ENCODE data around the gene OR8H2.
"Not testable (repeated sequence)": the region's sequence is repeated elsewhere in the genome, so short reads cannot be mapped to it uniquely, and the experiment has no call there.

Gene OR8H2

GRCh38 chr11:56103210-56103737 lies at the start of gene OR8H2:
TSS of gene OR8H2 (plus strand) at chr11:56103687. CDS start at chr11:56105043, 1,356 bp downstream.
- H3K27me3 Mint-ChIP-seq, result no peaks in the 10 kb centered on the region
- no peak within 1 kb of the TSS for H3K4me3 Mint-ChIP-seq
- H3K9me3 Mint-ChIP-seq (ENCODE audit: low read depth), result peaks cover 4% of the 10 kb centered on the region
- no peak within 1 kb of the TSS for H3K27ac Mint-ChIP-seq
- H3K36me3 Mint-ChIP-seq, result no peaks in the 10 kb centered on the region
- no peaks in the 10 kb centered on the region for H3K4me1 Mint-ChIP-seq (ENCODE audit: low read depth)

GRCh38 chr11:56056366-56056765 lies 47.1 kb upstream of the OR8H2 start:
- H3K36me3 Mint-ChIP-seq; H3K27ac Mint-ChIP-seq; H3K4me3 Mint-ChIP-seq; H3K4me1 Mint-ChIP-seq (ENCODE audit: low read depth); H3K27me3 Mint-ChIP-seq: not testable (repeated sequence)
- peaks cover 12% of the 10 kb centered on the region for H3K9me3 Mint-ChIP-seq (ENCODE audit: low read depth)

GRCh38 chr11:56057661-56058237 lies 45.7 kb upstream of the OR8H2 start:
- not testable (repeated sequence) for H3K4me1 Mint-ChIP-seq (ENCODE audit: low read depth); H3K4me3 Mint-ChIP-seq; H3K36me3 Mint-ChIP-seq; H3K27ac Mint-ChIP-seq; H3K27me3 Mint-ChIP-seq; H3K9me3 Mint-ChIP-seq (ENCODE audit: low read depth)

GRCh38 chr11:56058260-56058780 lies 45.2 kb upstream of the OR8H2 start:
- H3K36me3 Mint-ChIP-seq; H3K4me3 Mint-ChIP-seq; H3K27me3 Mint-ChIP-seq; H3K27ac Mint-ChIP-seq; H3K9me3 Mint-ChIP-seq (ENCODE audit: low read depth); H3K4me1 Mint-ChIP-seq (ENCODE audit: low read depth): not testable (repeated sequence)

- Mint-ChIP-seq H3K27ac (no peak overlapping the region), H3K9me3 (ENCODE audit: low read depth) (peaks cover 3% of the 10 kb centered on the region), H3K36me3 (no peaks in the 10 kb centered on the region), H3K27me3 (no peaks in the 10 kb centered on the region), H3K4me1 (ENCODE audit: low read depth) (no peaks in the 10 kb centered on the region), H3K4me3 (no peak overlapping the region)
These were observed 36.5 kb upstream of the OR8H2 start for GRCh38 chr11:56066980-56067379.

- no peaks in the 10 kb centered on the region for H3K27me3 Mint-ChIP-seq
- no peak overlapping the region for H3K4me3 Mint-ChIP-seq
- peaks cover 8% of the 10 kb centered on the region for H3K9me3 Mint-ChIP-seq (ENCODE audit: low read depth)
- H3K4me1 Mint-ChIP-seq (ENCODE audit: low read depth), result no peaks in the 10 kb centered on the region
- no peak overlapping the region for H3K27ac Mint-ChIP-seq
- no peaks in the 10 kb centered on the region for H3K36me3 Mint-ChIP-seq
These were observed 13.8 kb upstream of the OR8H2 start for GRCh38 chr11:56089697-56090096.

GRCh38 chr11:56093008-56093407 lies 10.5 kb upstream of the OR8H2 start, which contains the start of gene OR8I2:
TSS of gene OR8I2 (plus strand) at chr11:56093308. CDS start at chr11:56093308, 0 bp downstream.
- peaks cover 8% of the 10 kb centered on the region for H3K9me3 Mint-ChIP-seq (ENCODE audit: low read depth)
- H3K27ac Mint-ChIP-seq, result no peak within 1 kb of the TSS
- no peaks in the 10 kb centered on the region for H3K27me3 Mint-ChIP-seq
- H3K4me3 Mint-ChIP-seq, result no peak within 1 kb of the TSS
- no peaks in the 10 kb centered on the region for H3K36me3 Mint-ChIP-seq
- H3K4me1 Mint-ChIP-seq (ENCODE audit: low read depth), result no peaks in the 10 kb centered on the region

- Mint-ChIP-seq H3K36me3 (no peaks in the 10 kb centered on the region), H3K4me3 (no peak within 1 kb of the TSS), H3K27ac (no peak within 1 kb of the TSS), H3K27me3 (no peaks in the 10 kb centered on the region), H3K4me1 (ENCODE audit: low read depth) (no peaks in the 10 kb centered on the region), H3K9me3 (ENCODE audit: low read depth) (peaks cover 5% of the 10 kb centered on the region)
These were observed 18.6 kb downstream of the OR8H2 start, which contains the start of gene OR8H3 for GRCh38 chr11:56122073-56122472. TSS of gene OR8H3 (plus strand) at chr11:56122373. CDS start at chr11:56122373, 0 bp downstream.

GRCh38 chr11:56140151-56140661 lies 36.7 kb downstream of the OR8H2 start, which contains the start of gene OR8J3:
TSS of gene OR8J3 (minus strand) at chr11:56140201. CDS start at chr11:56137718, 2,483 bp downstream.
- no peaks in the 10 kb centered on the region for H3K36me3 Mint-ChIP-seq
- H3K4me1 Mint-ChIP-seq (ENCODE audit: low read depth), result no peaks in the 10 kb centered on the region
- H3K9me3 Mint-ChIP-seq (ENCODE audit: low read depth), result peaks cover 6% of the 10 kb centered on the region
- no peak within 1 kb of the TSS for H3K27ac Mint-ChIP-seq
- H3K27me3 Mint-ChIP-seq, result no peaks in the 10 kb centered on the region
- no peak within 1 kb of the TSS for H3K4me3 Mint-ChIP-seq

- H3K4me1 Mint-ChIP-seq (ENCODE audit: low read depth); H3K27ac Mint-ChIP-seq; H3K27me3 Mint-ChIP-seq; H3K9me3 Mint-ChIP-seq (ENCODE audit: low read depth); H3K4me3 Mint-ChIP-seq; H3K36me3 Mint-ChIP-seq: not testable (repeated sequence)
These were observed 40.2 kb downstream of the OR8H2 start for GRCh38 chr11:56143681-56144080.

- Mint-ChIP-seq H3K27ac (no peak overlapping the region), H3K4me1 (ENCODE audit: low read depth) (no peaks in the 10 kb centered on the region), H3K27me3 (no peaks in the 10 kb centered on the region), H3K9me3 (ENCODE audit: low read depth) (peaks cover 17% of the 10 kb centered on the region), H3K4me3 (no peak overlapping the region), H3K36me3 (no peaks in the 10 kb centered on the region)
These were observed 47.9 kb downstream of the OR8H2 start for GRCh38 chr11:56151376-56151775.

- Mint-ChIP-seq H3K27me3 (no peaks in the 10 kb centered on the region), H3K9me3 (ENCODE audit: low read depth) (peaks cover 21% of the 10 kb centered on the region), H3K4me3 (no peak overlapping the region), H3K36me3 (no peaks in the 10 kb centered on the region), H3K27ac (no peak overlapping the region), H3K4me1 (ENCODE audit: low read depth) (no peaks in the 10 kb centered on the region)
These were observed 48.8 kb downstream of the OR8H2 start for GRCh38 chr11:56152333-56152732.
